GM18951 (cell line): ENCODE data around the gene GNPDA2.

Experiments
- POLR2A ChIP-seq: IDR thresholded peaks from 4 replicates; pipeline ENCODE4 v1.6.1; 2011; ENCODE audit warnings: mild to moderate bottlenecking; ENCODE audit not compliant: insufficient read length, insufficient read depth; ENCODE audit errors: extremely low read depth
- in situ Hi-C: fragments of 300-500 bp; cut with MboI; formaldehyde crosslinking; loops from one replicate; pipeline ENCODE4 v1.12.0; 2022; ENCODE audit warnings: low sequenced_read_pairs, mixed read lengths, inconsistent platforms; ENCODE audit not compliant: unreplicated experiment

Gene GNPDA2

GRCh38 chr4:44725166-44725565, 1.2 kb downstream of the GNPDA2 start:
- no peak for TF ChIP-seq POLR2A
- in situ Hi-C loops: no loop called here

- TF ChIP-seq POLR2A: no peak
- in situ Hi-C loops: no loop called here
These were observed 4.4 kb downstream of the GNPDA2 start for GRCh38 chr4:44722001-44722400.

- no peak for TF ChIP-seq POLR2A
These were observed 6.0 kb downstream of the GNPDA2 start for GRCh38 chr4:44720371-44720770.

GRCh38 chr4:44716597-44716996, 9.8 kb downstream of the GNPDA2 start:
- no peak for TF ChIP-seq POLR2A
- in situ Hi-C loops: no loop called here

More at GRCh38 chr4:44720371-44720770, 6.0 kb downstream of the GNPDA2 start:
- in situ Hi-C loops: no loop called here

- no peak for TF ChIP-seq POLR2A
- in situ Hi-C loops: no loop called here
These were observed 13.2 kb downstream of the GNPDA2 start for GRCh38 chr4:44713125-44713524.

- no peak for TF ChIP-seq POLR2A
- in situ Hi-C loops: no loop called here
These were observed 21.7 kb downstream of the GNPDA2 start for GRCh38 chr4:44704673-44705072.

- in situ Hi-C loops: no loop called here
- TF ChIP-seq POLR2A: no peak
These were observed 25.3 kb downstream of the GNPDA2 start for GRCh38 chr4:44701037-44701436.

GRCh38 chr4:44700427-44700826, 25.9 kb downstream of the GNPDA2 start:
- in situ Hi-C loops: no loop called here
- TF ChIP-seq POLR2A: no peak

GRCh38 chr4:44684648-44685047, 41.7 kb downstream of the GNPDA2 start:
- in situ Hi-C loops: no loop called here

GRCh38 chr4:44679060-44679459, 47.3 kb downstream of the GNPDA2 start:
- in situ Hi-C loops: no loop called here

More at GRCh38 chr4:44684648-44685047, 41.7 kb downstream of the GNPDA2 start:
- TF ChIP-seq POLR2A: no peak

GRCh38 chr4:44678094-44679041, 48.0 kb downstream of the GNPDA2 start, which contains the start of gene GUF1:
GUF1 (plus strand) TSS chr4:44678420; CDS start chr4:44678623, 203 bp downstream.
- peak; percentile 95 for TF ChIP-seq POLR2A
- in situ Hi-C loops: no loop called here

More at GRCh38 chr4:44679060-44679459, 47.3 kb downstream of the GNPDA2 start:
- no peak for TF ChIP-seq POLR2A

- TF ChIP-seq POLR2A: no peak
- in situ Hi-C loops: no loop called here
These were observed 51.0 kb downstream of the GNPDA2 start for GRCh38 chr4:44675366-44675765.

GRCh38 chr4:44674471-44674870, 51.9 kb downstream of the GNPDA2 start:
- no peak for TF ChIP-seq POLR2A
- in situ Hi-C loops: no loop called here

GRCh38 chr4:44671636-44672035, 54.7 kb downstream of the GNPDA2 start:
- TF ChIP-seq POLR2A: no peak
- in situ Hi-C loops: no loop called here
